Muscle layer of colon (tissue), 2 donors: Measurements from ENCODE around the gene APLF.
"Not testable (repeated sequence)": the region's sequence is repeated elsewhere in the genome, so short reads cannot be mapped to it uniquely, and the experiment has no call there.

Experiments used
- H3K27ac ChIP-seq: one replicate; pipeline ENCODE4 v1.7.0; 2013; ENCODE audit warnings: low read depth, mild to moderate bottlenecking, low read length, moderate library complexity
- H3K27me3 ChIP-seq, 2 donors: one replicate each; pipeline ENCODE4 v1.7.0; 2013; ENCODE audit warnings: low read length in 2 of 2, mild to moderate bottlenecking in 2 of 2; ENCODE audit not compliant: insufficient read depth in 2 of 2, control insufficient read depth in 1 of 2
- H3K36me3 ChIP-seq: one replicate; pipeline ENCODE4 v1.7.0; 2013; ENCODE audit warnings: mild to moderate bottlenecking, low read length; ENCODE audit not compliant: insufficient read depth
- H3K4me1 ChIP-seq: one replicate; pipeline ENCODE4 v1.7.0; 2013; ENCODE audit warnings: mild to moderate bottlenecking, low read length; ENCODE audit not compliant: insufficient read depth
- H3K4me3 ChIP-seq, 2 donors: one replicate each; pipeline ENCODE4 v1.7.0; 2013; ENCODE audit warnings: low read length in 2 of 2, low read depth in 1 of 2, mild to moderate bottlenecking in 1 of 2, moderate library complexity in 1 of 2
- H3K9ac ChIP-seq: one replicate; pipeline ENCODE4 v1.7.0; 2013; ENCODE audit warnings: low read length
- H3K9me3 ChIP-seq: one replicate; pipeline ENCODE4 v1.7.0; 2013; ENCODE audit warnings: mild to moderate bottlenecking, low read length
- donor health status: abdominal sarcoma.
- donor health status: Adenocarcinoma of cecum.

Gene APLF

DNA sequence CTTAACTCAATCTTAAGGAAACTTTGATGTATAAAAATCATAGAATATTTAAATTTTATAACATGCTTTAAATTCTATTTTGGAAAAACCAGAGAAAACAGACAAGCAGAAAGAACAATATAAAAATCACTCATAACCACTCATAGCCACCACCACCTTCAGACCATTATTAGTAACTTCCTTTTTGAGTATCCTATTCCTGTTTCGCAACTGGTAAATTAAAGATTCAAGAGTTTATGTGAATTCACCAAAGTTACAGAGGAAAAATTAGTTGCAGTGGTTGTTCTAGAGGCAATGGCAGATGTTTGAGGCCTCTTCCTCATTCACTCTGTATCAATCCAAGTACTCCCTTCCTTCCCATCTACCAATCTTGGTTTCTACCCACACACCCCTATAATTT, 126.7 kb downstream of the APLF start:
- H3K27ac ChIP-seq = no peak overlapping the region
- no peak overlapping the region for H3K4me3 ChIP-seq
- no peaks in the 10 kb centered on the region for H3K4me1 ChIP-seq
- no peak overlapping the region for H3K9ac ChIP-seq
- no peaks in the 10 kb centered on the region for H3K36me3 ChIP-seq
- no peaks in the 10 kb centered on the region for H3K27me3 ChIP-seq
- H3K9me3 ChIP-seq = no peaks in the 10 kb centered on the region

DNA sequence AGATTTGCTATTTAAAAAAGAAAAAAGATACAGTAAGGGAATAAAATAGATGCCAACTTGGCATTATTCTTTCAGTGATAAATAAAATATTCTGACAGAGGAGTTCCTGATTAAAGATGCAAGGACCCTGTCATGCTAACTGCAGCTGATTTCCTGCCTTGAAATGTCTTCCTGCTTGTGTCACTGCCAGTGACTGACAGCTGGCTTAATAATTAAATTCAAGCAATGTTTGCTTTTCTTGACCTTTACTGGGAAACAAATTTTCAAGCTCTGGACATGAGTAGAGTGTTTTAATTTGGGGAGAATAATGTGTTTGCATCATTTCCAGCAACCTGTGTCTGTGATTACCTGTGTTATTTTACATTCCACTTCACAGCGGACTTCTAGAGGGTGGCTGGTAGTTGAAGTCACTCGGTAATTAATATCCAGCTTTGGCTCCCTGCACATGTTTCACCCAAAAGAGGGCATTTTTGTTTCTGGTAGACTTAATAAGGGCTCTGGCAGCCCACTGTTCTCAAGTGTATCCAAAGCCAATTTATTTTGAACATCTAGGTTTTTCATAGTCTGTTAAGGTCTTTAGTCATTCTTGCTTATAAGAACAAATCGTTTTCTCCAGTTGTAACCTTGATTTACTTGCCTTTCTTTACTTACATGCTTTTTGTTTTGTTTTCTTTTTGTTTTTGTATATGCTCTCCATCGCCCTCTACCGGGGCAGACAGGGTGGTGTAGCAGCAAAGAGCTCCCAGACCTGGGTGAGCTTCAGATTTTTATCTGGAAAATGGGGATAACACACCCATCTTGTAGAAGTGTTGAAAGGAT, 127.5 kb downstream of the APLF start:
- no peak overlapping the region for H3K4me3 ChIP-seq
- no peaks in the 10 kb centered on the region for H3K9me3 ChIP-seq
- H3K27me3 ChIP-seq = no peaks in the 10 kb centered on the region
- H3K9ac ChIP-seq = no peak overlapping the region
- H3K36me3 ChIP-seq = no peaks in the 10 kb centered on the region
- H3K27ac ChIP-seq = no peak overlapping the region
- H3K4me1 ChIP-seq = no peaks in the 10 kb centered on the region

DNA sequence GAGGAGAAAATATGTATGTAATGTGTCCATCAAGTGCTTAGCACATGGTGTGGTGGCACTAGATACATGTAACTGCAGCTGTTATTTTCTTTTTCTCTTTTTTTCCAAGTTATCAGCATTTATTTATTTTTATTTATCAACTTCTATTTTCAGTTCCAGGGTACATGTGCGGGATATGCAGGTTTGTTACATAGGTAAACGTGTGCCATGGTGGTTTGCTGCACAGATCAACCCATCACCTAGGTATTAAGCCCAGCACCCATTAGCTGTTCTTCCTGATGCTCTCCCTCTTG, 128.1 kb downstream of the APLF start:
- H3K9me3 ChIP-seq, H3K27me3 ChIP-seq, H3K4me3 ChIP-seq, H3K27ac ChIP-seq, H3K9ac ChIP-seq, H3K36me3 ChIP-seq, H3K4me1 ChIP-seq: not testable (repeated sequence)

DNA sequence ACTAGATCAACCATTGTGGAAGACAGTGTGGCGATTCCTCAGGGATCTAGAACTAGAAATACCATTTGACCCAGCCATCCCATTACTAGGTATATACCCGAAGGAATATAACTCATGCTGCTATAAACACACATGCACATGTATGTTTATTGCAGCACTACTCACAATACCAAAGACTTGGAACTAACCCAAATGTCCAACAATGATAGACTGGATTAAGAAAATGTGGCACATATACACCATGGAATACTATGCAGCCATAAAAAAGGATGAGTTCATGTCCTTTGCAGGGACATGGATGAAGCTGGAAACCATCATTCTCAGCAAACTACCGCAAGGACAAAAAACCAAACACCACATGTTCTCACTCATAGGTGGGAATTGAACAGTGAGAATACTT, 133.1 kb downstream of the APLF start:
- not testable (repeated sequence) for H3K27ac ChIP-seq, H3K4me1 ChIP-seq, H3K9me3 ChIP-seq, H3K27me3 ChIP-seq, H3K36me3 ChIP-seq, H3K4me3 ChIP-seq, H3K9ac ChIP-seq

DNA sequence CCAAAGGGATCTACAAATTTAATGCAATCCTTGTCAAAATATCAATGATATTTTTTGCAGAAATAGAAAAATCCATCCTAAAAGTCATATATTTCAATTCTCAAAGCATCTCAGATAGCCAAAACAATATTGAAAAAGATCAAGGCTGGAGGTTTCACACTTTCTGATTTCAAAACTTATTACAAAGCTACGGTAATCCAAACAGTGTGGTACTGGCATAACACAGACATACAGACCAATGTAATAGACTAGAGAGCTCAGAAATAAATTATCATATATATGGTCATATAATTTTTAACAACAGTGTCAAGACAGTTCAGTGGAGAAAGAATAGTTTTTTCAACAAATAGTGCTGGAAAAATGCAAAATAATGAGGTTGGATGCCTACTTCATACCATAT, 135.7 kb downstream of the APLF start:
- Histone ChIP-seq H3K36me3 (no peaks in the 10 kb centered on the region), H3K9me3 (peaks cover 4% of the 10 kb centered on the region), H3K27me3 (no peaks in the 10 kb centered on the region), H3K4me3 (no peak overlapping the region), H3K4me1 (no peaks in the 10 kb centered on the region), H3K27ac (no peak overlapping the region), H3K9ac (no peak overlapping the region)

DNA sequence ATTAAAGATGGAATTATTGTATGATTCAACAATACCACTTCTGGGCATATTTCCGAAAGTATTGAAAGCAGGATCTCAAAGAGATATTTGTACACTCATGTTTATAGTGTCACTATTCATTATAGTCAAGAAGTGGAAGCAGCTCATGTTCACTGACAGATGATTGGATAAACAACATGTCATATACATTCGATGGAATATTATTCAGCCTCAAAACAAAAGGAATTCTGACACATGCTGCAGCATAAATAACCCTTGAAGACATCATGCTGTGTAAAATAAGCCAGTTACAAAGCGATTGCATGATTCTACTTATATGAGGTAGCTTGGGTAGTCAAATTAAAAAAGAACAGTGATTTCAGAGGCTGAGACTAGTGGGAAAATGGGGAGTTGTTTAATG, 136.7 kb downstream of the APLF start:
- no peaks in the 10 kb centered on the region for H3K4me1 ChIP-seq
- no peaks in the 10 kb centered on the region for H3K27me3 ChIP-seq
- peaks cover 4% of the 10 kb centered on the region for H3K9me3 ChIP-seq
- H3K36me3 ChIP-seq = no peaks in the 10 kb centered on the region
- H3K9ac ChIP-seq = no peak overlapping the region
- no peak overlapping the region for H3K4me3 ChIP-seq
- no peak overlapping the region for H3K27ac ChIP-seq

DNA sequence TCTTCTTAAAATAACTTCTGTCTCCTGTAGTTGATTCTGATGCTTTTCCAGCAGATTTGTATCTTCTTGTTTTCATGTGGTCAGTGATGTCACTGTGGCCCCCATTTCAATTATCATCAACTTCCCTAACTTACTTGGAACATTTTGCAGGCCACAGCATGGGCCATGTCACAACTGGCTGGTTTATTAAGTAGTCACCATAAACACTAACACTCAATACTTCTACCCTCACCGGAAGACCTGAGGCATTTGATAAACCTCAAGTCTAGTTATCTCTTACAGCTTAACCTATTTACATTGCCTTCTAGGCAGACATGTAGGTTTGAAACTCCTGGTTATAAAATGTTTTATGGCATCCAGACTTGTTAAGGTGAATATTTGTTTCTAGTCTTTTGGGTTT, 138.6 kb downstream of the APLF start:
- no peaks in the 10 kb centered on the region for H3K36me3 ChIP-seq
- no peaks in the 10 kb centered on the region for H3K4me1 ChIP-seq
- H3K4me3 ChIP-seq = no peak overlapping the region
- no peak overlapping the region for H3K9ac ChIP-seq
- no peaks in the 10 kb centered on the region for H3K27me3 ChIP-seq
- no peak overlapping the region for H3K27ac ChIP-seq
- H3K9me3 ChIP-seq = peaks cover 4% of the 10 kb centered on the region

DNA sequence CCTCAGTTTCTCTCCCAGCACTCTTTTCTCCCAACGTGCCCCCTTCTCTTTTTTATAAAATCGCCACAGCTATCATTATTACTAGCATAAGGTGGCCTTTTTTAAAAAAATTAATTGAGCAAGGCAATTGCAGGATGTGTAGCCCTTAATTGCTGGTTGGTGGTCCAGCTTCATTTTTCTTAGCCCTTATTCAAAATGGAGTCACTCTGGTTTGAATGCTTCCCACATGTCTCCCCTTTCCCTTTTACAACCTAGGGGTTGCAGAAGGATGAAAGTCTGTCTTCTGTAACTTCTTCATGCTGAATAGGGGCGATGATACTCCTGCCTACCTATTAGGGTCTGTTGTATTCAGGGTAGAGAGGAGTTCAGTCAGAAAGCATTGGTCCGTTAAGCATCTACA, 139.4 kb downstream of the APLF start:
- H3K36me3 ChIP-seq = no peaks in the 10 kb centered on the region
- H3K27me3 ChIP-seq = no peaks in the 10 kb centered on the region
- H3K9ac ChIP-seq = no peak overlapping the region
- H3K4me3 ChIP-seq = no peak overlapping the region
- H3K4me1 ChIP-seq = no peaks in the 10 kb centered on the region
- H3K9me3 ChIP-seq = peaks cover 4% of the 10 kb centered on the region
- no peak overlapping the region for H3K27ac ChIP-seq

DNA sequence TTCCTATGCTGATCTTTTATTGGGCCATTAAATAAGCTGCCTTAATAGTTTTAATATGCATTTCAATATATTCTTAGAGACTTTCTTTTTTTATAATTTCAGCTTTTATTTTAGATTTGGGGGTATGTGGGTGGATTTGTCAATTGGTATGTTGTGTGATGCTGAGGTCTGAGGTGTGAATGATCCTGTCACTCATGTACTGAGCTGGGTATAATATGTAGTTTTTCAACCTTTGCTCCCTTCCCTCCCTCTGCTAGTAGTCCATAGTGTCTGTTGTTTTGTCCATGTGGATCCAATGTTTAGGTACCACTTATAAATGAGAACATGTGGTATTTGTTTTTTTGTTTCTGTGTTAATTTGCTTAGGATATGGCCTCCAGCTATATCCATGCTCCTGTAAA, 140.5 kb downstream of the APLF start:
- Histone ChIP-seq H3K36me3 (no peaks in the 10 kb centered on the region), H3K9me3 (no peaks in the 10 kb centered on the region), H3K4me1 (no peaks in the 10 kb centered on the region)

DNA sequence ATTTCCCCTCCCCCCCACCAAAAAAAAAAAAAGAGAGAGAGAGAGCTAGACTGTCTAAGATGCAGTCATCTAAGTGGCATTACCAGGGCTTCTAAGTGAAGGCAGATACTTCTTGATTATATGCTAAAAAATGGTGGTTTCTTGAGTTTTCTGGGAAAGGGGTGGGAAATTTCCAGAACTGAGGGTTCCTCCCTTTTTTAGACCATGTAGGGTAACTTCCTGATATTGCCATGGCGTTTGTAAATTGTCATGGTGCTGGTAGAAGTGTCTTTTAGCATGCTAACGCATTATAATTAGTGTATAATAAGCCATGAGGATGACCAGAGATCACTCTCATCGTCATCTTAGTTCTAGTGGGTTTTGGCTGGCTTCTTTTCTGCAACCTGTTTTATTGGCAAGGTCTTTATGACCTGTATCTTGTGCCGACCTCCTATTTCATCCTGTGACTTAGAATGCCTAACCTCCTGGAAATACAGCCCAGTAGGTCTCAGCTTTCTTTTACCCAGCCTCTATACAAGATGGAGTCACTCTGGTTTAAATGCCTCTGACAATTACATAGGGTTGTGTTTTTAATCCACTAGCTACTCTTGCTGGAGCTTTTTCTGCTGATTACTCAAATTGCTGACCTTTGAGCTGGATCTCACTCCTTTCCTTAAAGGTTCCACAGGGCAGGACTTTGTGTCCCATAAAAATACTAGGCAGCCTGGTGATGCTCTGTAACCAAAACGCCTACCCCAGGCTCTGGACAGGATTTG, 145.6 kb downstream of the APLF start:
- H3K27ac ChIP-seq = no peak overlapping the region
- H3K36me3 ChIP-seq = no peaks in the 10 kb centered on the region
- no peak overlapping the region for H3K9ac ChIP-seq
- no peaks in the 10 kb centered on the region for H3K9me3 ChIP-seq
- H3K27me3 ChIP-seq = no peaks in the 10 kb centered on the region
- H3K4me3 ChIP-seq = no peak overlapping the region
- H3K4me1 ChIP-seq = no peaks in the 10 kb centered on the region

More for the DNA sequence above, 140.5 kb downstream of the APLF start:
- Histone ChIP-seq H3K9ac (no peak overlapping the region), H3K4me3 (no peak overlapping the region), H3K27ac (no peak overlapping the region), H3K27me3 (no peaks in the 10 kb centered on the region)

DNA sequence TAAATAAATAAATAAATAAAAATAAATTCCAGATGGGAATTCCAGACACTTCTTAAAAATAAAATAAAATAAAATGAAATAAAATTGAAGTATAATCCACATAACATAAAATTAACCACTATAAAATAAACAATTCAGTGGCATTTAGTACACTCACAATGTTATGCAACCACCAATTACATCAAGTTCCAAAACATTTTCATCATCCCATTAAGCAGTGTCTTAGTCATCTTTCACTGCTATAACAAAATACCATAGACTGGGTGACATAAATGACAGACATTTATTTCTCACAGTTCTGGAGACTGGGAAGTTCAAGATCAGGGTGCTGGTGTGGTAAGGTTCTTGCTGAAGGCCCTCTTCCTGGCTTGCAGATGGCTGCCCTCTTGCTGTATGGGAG, 153.4 kb downstream of the APLF start:
- Histone ChIP-seq H3K27me3 (no peaks in the 10 kb centered on the region), H3K36me3 (no peaks in the 10 kb centered on the region), H3K4me3 (no peak overlapping the region), H3K9ac (no peak overlapping the region), H3K27ac (no peak overlapping the region), H3K9me3 (no peaks in the 10 kb centered on the region), H3K4me1 (no peaks in the 10 kb centered on the region)

DNA sequence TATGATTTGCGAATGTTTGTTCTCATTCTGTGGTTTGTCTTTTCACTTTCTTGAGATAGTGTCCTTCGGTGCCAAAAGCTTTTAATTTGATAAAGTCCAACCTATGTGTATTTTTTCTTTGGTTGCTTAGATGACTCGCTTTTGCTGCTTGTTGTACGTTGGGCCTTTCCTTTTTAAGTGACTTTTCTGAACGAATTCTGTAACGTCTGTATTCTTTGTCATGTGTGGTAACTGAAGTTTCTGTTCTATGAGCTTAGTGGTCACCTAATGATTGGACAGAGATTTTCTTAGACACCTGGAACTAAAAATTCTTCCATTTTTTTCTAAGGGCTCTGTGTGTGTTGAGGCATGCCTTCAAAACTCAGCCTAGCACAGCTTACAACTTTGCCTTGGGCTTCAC, 156.4 kb downstream of the APLF start:
- no peaks in the 10 kb centered on the region for H3K36me3 ChIP-seq

More for the DNA sequence above, 156.4 kb downstream of the APLF start:
- Histone ChIP-seq H3K4me1 (no peaks in the 10 kb centered on the region), H3K9ac (no peak overlapping the region), H3K27ac (no peak overlapping the region), H3K9me3 (no peaks in the 10 kb centered on the region), H3K4me3 (no peak overlapping the region), H3K27me3 (no peaks in the 10 kb centered on the region)
